Activated naive CD8-positive, alpha-beta T cell treated with anti-CD3 and anti-CD28 coated beads for 36 hours (primary cell): ENCODE results near the gene RETREG3. TPM values are rescaled to one million over a fixed set of nuclear protein-coding genes. Genes with fewer than 3 reads are reported as not detected.
A peak's percentile ranks its signal among the peaks of the same experiment; 100 is the strongest.
"Not testable (repeated sequence)": the region's sequence is repeated elsewhere in the genome, so short reads cannot be mapped to it uniquely, and the experiment has no call there.

Experiments used
- DNase-seq: peaks from one replicate; pipeline ENCODE4 v3.0.0; 2021
- H3K27ac Mint-ChIP-seq: one replicate; pipeline ENCODE4 v1.8.0; 2022; ENCODE audit warnings: mild to moderate bottlenecking, moderate library complexity, mixed read lengths
- H3K27me3 Mint-ChIP-seq: one replicate; pipeline ENCODE4 v1.8.0; 2022; ENCODE audit warnings: mild to moderate bottlenecking, mixed read lengths
- H3K36me3 Mint-ChIP-seq: one replicate; pipeline ENCODE4 v1.8.0; 2021; ENCODE audit warnings: mild to moderate bottlenecking, mixed read lengths
- H3K4me1 Mint-ChIP-seq: one replicate; pipeline ENCODE4 v1.8.0; 2021; ENCODE audit warnings: mixed read lengths
- H3K4me3 Mint-ChIP-seq: one replicate; pipeline ENCODE4 v1.8.0; 2022; ENCODE audit warnings: mild to moderate bottlenecking, moderate library complexity, mixed read lengths
- H3K9me3 Mint-ChIP-seq: one replicate; pipeline ENCODE4 v1.8.0; 2022; ENCODE audit warnings: mixed read lengths
- total RNA-seq, 2 experiments: library from RNA; stranded (reverse); gene quantifications; one replicate each; pipeline ENCODE4 v1.2.3, GENCODE V29; 2021

Gene RETREG3
- total RNA-seq, 2 experiments from 2014 or later = 18.3 to 22.7 TPM

GRCh38 chr17:42623732-42624596 lies 14.8 kb upstream of the RETREG3 start:
- Mint-ChIP-seq H3K9me3 (no peaks in the 10 kb centered on the region), H3K4me3 (no peak overlapping the region), H3K27ac (no peak overlapping the region), H3K4me1 (peaks cover 1% of the 10 kb centered on the region), H3K27me3 (peaks cover 4% of the 10 kb centered on the region), H3K36me3 (no peaks in the 10 kb centered on the region)
- no peak for DNase-seq

GRCh38 chr17:42623271-42623670 lies 14.1 kb upstream of the RETREG3 start:
- no peak overlapping the region for H3K27ac Mint-ChIP-seq
- no peak for DNase-seq
- H3K9me3 Mint-ChIP-seq = no peaks in the 10 kb centered on the region
- peaks cover 2% of the 10 kb centered on the region for H3K4me1 Mint-ChIP-seq
- no peak overlapping the region for H3K4me3 Mint-ChIP-seq
- peaks cover 4% of the 10 kb centered on the region for H3K27me3 Mint-ChIP-seq
- H3K36me3 Mint-ChIP-seq = no peaks in the 10 kb centered on the region

GRCh38 chr17:42621987-42622386 lies 12.8 kb upstream of the RETREG3 start:
- H3K27ac Mint-ChIP-seq, H3K4me1 Mint-ChIP-seq, H3K9me3 Mint-ChIP-seq, H3K27me3 Mint-ChIP-seq, H3K36me3 Mint-ChIP-seq, H3K4me3 Mint-ChIP-seq, DNase-seq: not testable (repeated sequence)

- Mint-ChIP-seq H3K27ac (no peak overlapping the region), H3K9me3 (no peaks in the 10 kb centered on the region), H3K4me1 (peaks cover 2% of the 10 kb centered on the region), H3K4me3 (no peak overlapping the region), H3K27me3 (no peaks in the 10 kb centered on the region), H3K36me3 (peaks cover 17% of the 10 kb centered on the region)
- DNase-seq = no peak
Observed at GRCh38 chr17:42618442-42619150, 9.4 kb upstream of the RETREG3 start.

- DNase-seq = no peak
- Mint-ChIP-seq H3K4me3 (no peak overlapping the region), H3K36me3 (peaks cover 19% of the 10 kb centered on the region), H3K4me1 (peaks cover 2% of the 10 kb centered on the region), H3K27ac (no peak overlapping the region), H3K27me3 (no peaks in the 10 kb centered on the region), H3K9me3 (no peaks in the 10 kb centered on the region)
Observed at GRCh38 chr17:42617956-42618431, 8.8 kb upstream of the RETREG3 start.

- DNase-seq = no peak
- peaks cover 31% of the 10 kb centered on the region for H3K36me3 Mint-ChIP-seq
- H3K27me3 Mint-ChIP-seq = no peaks in the 10 kb centered on the region
- no peaks in the 10 kb centered on the region for H3K9me3 Mint-ChIP-seq
- no peak overlapping the region for H3K4me3 Mint-ChIP-seq
- no peak overlapping the region for H3K27ac Mint-ChIP-seq
- H3K4me1 Mint-ChIP-seq = peaks cover 2% of the 10 kb centered on the region
Observed at GRCh38 chr17:42613699-42614295, 4.6 kb upstream of the RETREG3 start.

- H3K4me1 Mint-ChIP-seq = peaks cover 12% of the 10 kb centered on the region
- H3K4me3 Mint-ChIP-seq = no peak overlapping the region
- H3K27ac Mint-ChIP-seq = no peak overlapping the region
- H3K27me3 Mint-ChIP-seq = no peaks in the 10 kb centered on the region
- H3K36me3 Mint-ChIP-seq = peaks cover 30% of the 10 kb centered on the region
- no peaks in the 10 kb centered on the region for H3K9me3 Mint-ChIP-seq
- no peak for DNase-seq
Observed at GRCh38 chr17:42612013-42612412, 2.8 kb upstream of the RETREG3 start.

GRCh38 chr17:42609814-42610801 lies 934 bp upstream of the RETREG3 start:
- peak overlapping the region; percentile 95 for H3K4me3 Mint-ChIP-seq
- H3K27ac Mint-ChIP-seq = peak overlapping the region; percentile 94
- H3K27me3 Mint-ChIP-seq, H3K9me3 Mint-ChIP-seq: not testable (repeated sequence)
- H3K36me3 Mint-ChIP-seq = peaks cover 33% of the 10 kb centered on the region
- peaks cover 28% of the 10 kb centered on the region for H3K4me1 Mint-ChIP-seq
- peak; percentile 21 for DNase-seq

GRCh38 chr17:42608305-42609181 lies 631 bp downstream of the RETREG3 start:
- H3K27ac Mint-ChIP-seq = peak overlapping the region; percentile 94

GRCh38 chr17:42607769-42608168 lies 1.4 kb downstream of the RETREG3 start:
- peak overlapping the region; percentile 95 for H3K4me3 Mint-ChIP-seq
- DNase-seq = no peak
- peaks cover 45% of the 10 kb centered on the region for H3K4me1 Mint-ChIP-seq
- peaks cover 21% of the 10 kb centered on the region for H3K36me3 Mint-ChIP-seq
- no peaks in the 10 kb centered on the region for H3K27me3 Mint-ChIP-seq
- H3K9me3 Mint-ChIP-seq = no peaks in the 10 kb centered on the region
- peak overlapping the region; percentile 67 for H3K27ac Mint-ChIP-seq

More at GRCh38 chr17:42608305-42609181, 631 bp downstream of the RETREG3 start:
- peak overlapping the region; percentile 95 for H3K4me3 Mint-ChIP-seq
- H3K27me3 Mint-ChIP-seq = no peaks in the 10 kb centered on the region
- no peaks in the 10 kb centered on the region for H3K9me3 Mint-ChIP-seq
- peaks cover 22% of the 10 kb centered on the region for H3K36me3 Mint-ChIP-seq
- DNase-seq = no peak
- peaks cover 40% of the 10 kb centered on the region for H3K4me1 Mint-ChIP-seq

- Mint-ChIP-seq H3K4me1 (peaks cover 54% of the 10 kb centered on the region), H3K27me3 (no peaks in the 10 kb centered on the region), H3K9me3 (no peaks in the 10 kb centered on the region), H3K27ac (no peak overlapping the region), H3K4me3 (no peak overlapping the region), H3K36me3 (peaks cover 9% of the 10 kb centered on the region)
- no peak for DNase-seq
Observed at GRCh38 chr17:42603318-42603717, 5.9 kb downstream of the RETREG3 start.

- H3K4me1 Mint-ChIP-seq = peaks cover 21% of the 10 kb centered on the region
Observed at GRCh38 chr17:42598905-42599304, 10.3 kb downstream of the RETREG3 start.

GRCh38 chr17:42596386-42596785 lies 12.8 kb downstream of the RETREG3 start:
- no peaks in the 10 kb centered on the region for H3K9me3 Mint-ChIP-seq
- H3K36me3 Mint-ChIP-seq = peaks cover 3% of the 10 kb centered on the region
- H3K4me3 Mint-ChIP-seq = no peak overlapping the region
- no peaks in the 10 kb centered on the region for H3K27me3 Mint-ChIP-seq
- no peak for DNase-seq
- H3K27ac Mint-ChIP-seq = peak overlapping the region; percentile 28
- H3K4me1 Mint-ChIP-seq = peaks cover 15% of the 10 kb centered on the region

More at GRCh38 chr17:42598905-42599304, 10.3 kb downstream of the RETREG3 start:
- Mint-ChIP-seq H3K36me3 (peaks cover 6% of the 10 kb centered on the region), H3K27ac (peak overlapping the region; percentile 25), H3K4me3 (no peak overlapping the region), H3K27me3 (no peaks in the 10 kb centered on the region), H3K9me3 (no peaks in the 10 kb centered on the region)
- DNase-seq = no peak
